ENCODE data around the gene ERI3.

DNA sequence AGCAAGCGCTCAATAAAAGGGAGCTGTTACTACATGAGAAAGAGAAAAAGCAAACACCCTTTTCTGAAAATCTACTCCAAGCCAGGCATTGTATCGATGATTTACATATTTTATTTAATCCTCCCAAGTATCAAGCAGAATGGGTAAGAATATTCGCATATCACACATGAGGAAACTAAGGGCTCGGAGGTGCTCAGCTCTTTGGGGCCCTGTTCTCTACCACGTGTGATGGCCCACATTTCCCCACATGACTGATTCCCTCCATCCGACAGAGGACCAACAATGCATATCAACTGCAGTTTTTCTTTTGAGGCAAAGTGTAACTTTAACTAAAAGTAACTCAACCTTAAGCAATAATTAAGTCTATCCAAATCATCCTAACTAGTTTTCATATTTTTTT, 8.2 kb downstream of the ERI3 start:
- TF ChIP-seq POLR2A (IDR thresholded peaks at IDR 0.05) = no peak
- TF ChIP-seq CTCF (IDR thresholded peaks at IDR 0.05) = no peak
